Activated CD8-positive, alpha-beta memory T cell treated with anti-CD3 and anti-CD28 coated beads, Interleukin-2, amount 10 ng/mL, durations not matched to agents 7 days and 5 days (primary cell): ENCODE data around the gene LST1. TPM values are rescaled to one million over a fixed set of nuclear protein-coding genes. Genes with fewer than 3 reads are reported as not detected.
"Not testable (repeated sequence)": the region's sequence is repeated elsewhere in the genome, so short reads cannot be mapped to it uniquely, and the experiment has no call there.

Source experiments
- ATAC-seq: fragments of 150-1000 bp; cut with Tn5 transposase; one replicate; pipeline ENCODE4 v1.10.0; 2021; ENCODE audit warnings: moderate library complexity
- CTCF ChIA-PET: fragments of 350-600 bp; sonication (Branson Sonifier 250); formaldehyde crosslinking; loops from one replicate; lab custom pipeline; 2021; ENCODE audit warnings: antibody characterized with exemption; lab: Charles Lee
- DNase-seq: peaks from one replicate; pipeline ENCODE4 v3.0.0-alpha.2; 2020
- H3K27ac Mint-ChIP-seq: one replicate; pipeline ENCODE4 v1.8.0; 2021; ENCODE audit warnings: mild to moderate bottlenecking, mixed read lengths
- H3K27me3 Mint-ChIP-seq: one replicate; pipeline ENCODE4 v1.8.0; 2021; ENCODE audit warnings: mixed read lengths
- H3K36me3 Mint-ChIP-seq: one replicate; pipeline ENCODE4 v1.8.0; 2021; ENCODE audit warnings: mild to moderate bottlenecking, mixed read lengths
- H3K4me1 Mint-ChIP-seq: one replicate; pipeline ENCODE4 v1.8.0; 2021; ENCODE audit warnings: mixed read lengths
- H3K4me3 Mint-ChIP-seq: one replicate; pipeline ENCODE4 v1.8.0; 2021; ENCODE audit warnings: mild to moderate bottlenecking, moderate library complexity, mixed read lengths
- H3K9me3 Mint-ChIP-seq: one replicate; pipeline ENCODE4 v1.8.0; 2022; ENCODE audit warnings: low read depth, mixed read lengths
- total RNA-seq, 2 experiments: library from RNA; stranded (reverse); gene quantifications; one replicate each; pipeline ENCODE4 v1.2.3, GENCODE V29; 2021

The LST1 gene
- total RNA-seq, 2 experiments from 2014 or later: 71.6 to 109 TPM

DNA sequence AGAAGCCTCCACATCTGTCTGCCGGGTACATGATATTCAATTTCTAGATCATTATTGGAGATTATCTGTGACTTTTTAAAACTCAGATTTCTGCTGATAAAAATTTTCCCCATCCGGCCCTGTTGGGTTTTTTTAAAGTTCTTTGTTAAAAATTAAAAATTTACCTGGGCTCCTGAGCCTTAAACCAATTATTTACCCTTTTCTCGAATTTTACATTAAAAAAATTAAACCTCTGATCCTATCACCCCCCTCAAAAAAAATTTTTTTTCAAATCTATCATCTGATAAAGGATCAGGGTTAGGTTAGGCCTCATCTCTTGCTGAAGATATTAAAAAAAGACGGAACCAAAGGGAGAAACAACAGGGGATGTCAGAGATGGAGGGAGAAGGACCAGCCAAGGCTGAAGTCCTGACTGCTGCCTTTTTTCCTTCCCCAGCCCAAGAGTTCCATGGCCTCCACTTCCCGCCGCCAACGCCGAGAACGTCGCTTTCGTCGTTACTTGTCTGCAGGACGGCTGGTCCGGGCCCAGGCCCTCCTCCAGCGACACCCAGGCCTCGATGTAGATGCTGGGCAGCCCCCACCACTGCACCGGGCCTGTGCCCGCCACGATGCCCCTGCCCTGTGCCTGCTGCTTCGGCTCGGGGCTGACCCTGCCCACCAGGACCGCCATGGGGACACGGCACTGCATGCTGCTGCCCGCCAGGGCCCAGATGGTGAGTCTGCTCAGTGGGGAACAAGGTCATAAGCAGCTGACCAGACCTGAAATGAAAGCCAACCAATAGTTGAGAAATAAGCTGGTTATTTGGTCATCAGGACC is 38.1 kb upstream of the LST1 start:
- Mint-ChIP-seq H3K36me3 (peaks cover 14% of the 10 kb centered on the region), H3K27ac (peak overlapping the region; percentile 88), H3K4me1 (peaks cover 55% of the 10 kb centered on the region), H3K4me3 (peak overlapping the region; percentile 83), H3K27me3 (no peaks in the 10 kb centered on the region), H3K9me3 (no peaks in the 10 kb centered on the region)
- ATAC-seq: no peak
- no peak for DNase-seq
- CTCF ChIA-PET: interaction anchor here (1.2 to 16.9 kb wide), 10 partner anchors 21 to 191 kb away, joined by 3 to 952 read pairs (median 5); partner anchors contain the start of genes BAG6, LST1, LTA and LTB

DNA sequence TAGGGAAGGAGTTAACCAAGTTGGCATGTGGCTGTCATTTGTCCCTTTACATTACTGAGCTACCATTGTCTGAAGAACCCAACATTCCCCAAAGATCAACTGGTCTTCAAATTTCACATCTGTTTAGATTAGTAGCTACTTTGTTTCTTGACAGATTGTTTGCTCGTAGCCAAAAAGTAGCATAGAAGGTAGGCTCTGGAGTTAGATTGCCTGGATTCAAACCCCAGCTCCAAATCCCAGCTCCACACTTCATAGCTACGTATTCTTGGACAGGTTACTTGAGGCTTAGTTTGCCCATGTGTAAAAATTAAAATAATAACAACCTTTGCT is 37.6 kb upstream of the LST1 start:
- Mint-ChIP-seq H3K9me3 (no peaks in the 10 kb centered on the region), H3K27ac (peak overlapping the region; percentile 88), H3K4me3 (peak overlapping the region; percentile 83), H3K4me1 (peaks cover 49% of the 10 kb centered on the region), H3K27me3 (no peaks in the 10 kb centered on the region), H3K36me3 (peaks cover 16% of the 10 kb centered on the region)
- CTCF ChIA-PET: interaction anchor here (1.2 to 16.9 kb wide), 8 partner anchors 20 to 190 kb away, joined by 3 to 952 read pairs (median 4); partner anchors contain the start of genes LST1, LTA, LTB and NCR3
- DNase-seq (no peak), ATAC-seq (no peak)

DNA sequence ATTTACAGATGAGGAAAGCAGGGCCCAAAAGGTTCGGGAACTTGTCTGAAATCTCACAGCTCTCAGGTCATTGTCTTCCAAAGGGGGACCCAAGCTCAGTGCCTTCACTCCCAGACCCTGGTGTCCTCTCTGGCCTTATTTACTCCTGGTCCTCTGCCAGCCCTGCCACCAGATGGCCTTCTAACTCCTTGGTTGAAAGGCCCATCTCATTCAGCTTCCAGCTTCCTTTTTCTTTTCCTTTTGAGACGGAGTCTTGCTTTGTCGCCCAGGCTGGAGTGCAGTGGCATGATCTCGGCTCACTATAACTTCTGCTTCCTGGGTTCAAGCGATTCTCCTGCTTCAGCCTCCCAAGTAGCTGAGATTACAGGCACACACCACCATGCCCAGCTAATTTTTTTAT is 34.7 kb upstream of the LST1 start:
- H3K27me3 Mint-ChIP-seq, H3K9me3 Mint-ChIP-seq, H3K4me3 Mint-ChIP-seq, H3K27ac Mint-ChIP-seq, ATAC-seq: not testable (repeated sequence)
- peak; percentile 75 for DNase-seq
- Mint-ChIP-seq H3K4me1 (peaks cover 51% of the 10 kb centered on the region), H3K36me3 (peaks cover 19% of the 10 kb centered on the region)
- CTCF ChIA-PET: interaction anchor here (0.7 to 16.9 kb wide), 17 partner anchors 10 to 313 kb away, joined by 3 to 952 read pairs (median 6); partner anchors contain the start of genes DDX39B, LST1, LTA and LTB

DNA sequence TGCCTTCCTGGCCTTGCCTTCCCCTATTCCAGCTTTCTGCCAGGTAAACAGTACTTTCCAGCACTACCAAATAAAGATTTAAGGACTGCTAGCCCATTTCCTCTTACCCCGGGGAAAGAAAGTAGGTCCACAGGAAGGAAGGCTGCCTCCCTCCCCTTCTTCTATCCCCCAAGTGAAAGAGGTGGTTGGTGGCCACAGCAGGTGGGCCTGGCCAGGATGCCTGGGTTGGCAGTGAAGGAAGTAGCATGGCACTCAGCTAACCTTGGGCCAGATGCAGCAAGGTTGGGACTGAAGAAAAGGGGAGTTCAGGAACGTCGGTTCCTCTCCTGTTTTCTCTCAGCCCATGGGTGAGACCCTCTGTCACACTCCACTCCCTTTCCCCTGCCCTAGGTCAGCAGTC is 29.8 kb upstream of the LST1 start:
- Mint-ChIP-seq H3K9me3 (no peaks in the 10 kb centered on the region), H3K36me3 (peaks cover 30% of the 10 kb centered on the region), H3K27me3 (peaks cover 4% of the 10 kb centered on the region), H3K27ac (no peak overlapping the region), H3K4me3 (no peak overlapping the region), H3K4me1 (peaks cover 58% of the 10 kb centered on the region)
- ATAC-seq (no peak), DNase-seq (no peak)
- CTCF ChIA-PET: interaction anchor here (1.0 to 12.1 kb wide), 4 partner anchors 14 to 64 kb away, joined by 4 to 189 read pairs (median 66); partner anchors contain the start of genes LST1, LTB, NCR3 and TNF

DNA sequence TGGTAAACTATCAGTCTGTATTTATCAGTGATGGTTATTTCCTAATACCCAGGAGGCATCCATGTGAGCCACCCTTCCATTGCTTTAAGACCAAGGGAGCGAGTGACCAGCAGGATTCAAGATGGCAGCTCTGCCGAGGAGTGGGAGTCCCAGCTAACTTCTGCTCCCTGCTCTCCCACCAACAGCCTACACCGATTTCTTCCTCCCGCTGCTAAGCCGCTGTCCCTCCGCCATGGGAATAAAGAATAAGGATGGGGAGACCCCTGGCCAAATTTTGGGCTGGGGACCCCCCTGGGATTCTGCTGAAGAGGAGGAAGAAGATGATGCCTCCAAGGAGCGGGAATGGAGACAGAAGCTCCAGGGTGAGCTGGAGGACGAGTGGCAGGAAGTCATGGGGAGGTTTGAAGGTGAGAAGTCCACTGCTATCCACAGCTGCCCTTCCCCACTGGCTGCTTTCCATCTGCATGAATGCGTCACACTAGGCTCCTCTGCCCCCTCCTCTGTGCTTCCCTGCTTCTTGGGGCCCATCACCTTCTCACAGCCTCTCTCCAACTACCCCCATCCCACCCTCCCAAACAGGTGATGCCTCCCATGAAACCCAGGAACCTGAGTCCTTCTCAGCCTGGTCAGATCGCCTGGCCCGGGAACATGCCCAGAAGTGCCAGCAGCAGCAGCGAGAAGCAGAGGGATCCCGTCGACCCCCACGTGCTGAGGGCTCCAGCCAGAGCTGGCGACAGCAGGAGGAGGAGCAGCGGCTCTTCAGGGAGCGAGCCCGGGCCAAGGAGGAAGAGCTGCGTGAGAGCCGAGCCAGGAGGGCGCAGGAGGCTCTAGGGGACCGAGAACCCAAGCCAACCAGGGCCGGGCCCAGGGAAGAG is 28.4 kb upstream of the LST1 start:
- no peak overlapping the region for H3K27ac Mint-ChIP-seq
- ATAC-seq: no peak
- no peak for DNase-seq
- peaks cover 60% of the 10 kb centered on the region for H3K4me1 Mint-ChIP-seq
- H3K4me3 Mint-ChIP-seq: no peak overlapping the region
- no peaks in the 10 kb centered on the region for H3K9me3 Mint-ChIP-seq
- peaks cover 13% of the 10 kb centered on the region for H3K27me3 Mint-ChIP-seq
- CTCF ChIA-PET: interaction anchor here (3.0 to 12.1 kb wide), 3 partner anchors 11 to 38 kb away, joined by 16 to 189 read pairs (median 128); partner anchors contain the start of genes LST1, LTB, NCR3 and TNF
- H3K36me3 Mint-ChIP-seq: peaks cover 29% of the 10 kb centered on the region

DNA sequence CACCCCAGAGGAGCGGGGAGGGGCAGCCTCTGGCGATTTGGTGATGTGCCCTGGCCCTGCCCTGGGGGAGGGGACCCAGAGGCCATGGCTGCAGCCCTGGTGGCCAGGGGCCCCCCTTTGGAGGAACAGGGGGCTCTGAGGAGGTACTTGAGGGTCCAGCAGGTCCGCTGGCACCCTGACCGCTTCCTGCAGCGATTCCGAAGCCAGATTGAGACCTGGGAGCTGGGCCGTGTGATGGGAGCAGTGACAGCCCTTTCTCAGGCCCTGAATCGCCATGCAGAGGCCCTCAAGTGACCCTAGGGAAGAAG is 27.8 kb upstream of the LST1 start:
- no peaks in the 10 kb centered on the region for H3K9me3 Mint-ChIP-seq
- H3K36me3 Mint-ChIP-seq: peaks cover 32% of the 10 kb centered on the region
- H3K4me1 Mint-ChIP-seq: peaks cover 60% of the 10 kb centered on the region
- DNase-seq (no peak), ATAC-seq (no peak)
- H3K27me3 Mint-ChIP-seq: peaks cover 18% of the 10 kb centered on the region
- CTCF ChIA-PET: interaction anchor here (1.0 to 12.1 kb wide), 5 partner anchors 9 to 37 kb away, joined by 3 to 189 read pairs (median 21); partner anchors contain the start of genes LST1, LTA, LTB and NCR3
- H3K4me3 Mint-ChIP-seq: peak overlapping the region; percentile 53
- no peak overlapping the region for H3K27ac Mint-ChIP-seq

DNA sequence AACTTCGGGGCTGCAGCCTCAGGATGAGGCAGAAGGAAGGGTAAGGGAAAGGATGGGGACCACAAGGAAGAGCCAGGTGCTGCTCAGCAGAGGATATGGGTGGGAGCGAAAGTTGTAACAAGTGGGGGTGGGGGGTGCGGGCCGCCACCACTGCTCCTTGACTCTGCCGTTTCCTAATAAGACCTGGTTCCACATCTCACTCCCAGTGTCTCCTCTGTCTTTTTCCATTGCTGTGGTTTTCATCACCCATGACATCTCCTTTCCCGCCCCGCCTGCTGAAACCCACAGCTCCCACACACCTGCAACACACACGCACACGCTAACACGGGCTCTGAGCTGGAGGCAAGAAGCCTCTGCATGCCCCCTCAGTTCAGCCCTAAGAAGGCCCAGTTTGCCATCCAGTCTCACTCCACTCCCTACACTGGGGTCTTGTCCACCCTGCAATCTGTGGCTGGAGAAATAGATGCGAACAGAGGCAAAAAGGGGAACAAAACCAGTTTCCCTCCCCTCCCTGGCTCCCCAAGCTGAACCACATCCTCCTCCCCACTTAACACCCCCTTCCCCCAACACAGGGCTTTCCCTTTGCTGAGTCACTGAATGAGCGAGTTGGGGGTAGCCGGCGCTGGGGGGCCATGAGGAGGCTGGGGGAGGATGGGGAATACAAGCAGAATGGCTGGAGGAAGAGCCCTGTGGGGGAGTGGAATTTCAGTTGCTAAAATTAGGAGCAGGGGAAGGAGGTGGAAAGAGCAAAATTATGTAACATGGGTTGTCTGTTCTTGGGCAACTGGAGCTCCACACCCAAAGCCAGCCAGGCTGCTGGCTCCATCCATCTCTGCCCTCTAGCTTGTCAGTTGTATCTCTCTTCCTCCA is 27.2 kb upstream of the LST1 start:
- Mint-ChIP-seq H3K4me3 (peak overlapping the region; percentile 53), H3K36me3 (peaks cover 35% of the 10 kb centered on the region), H3K9me3 (no peaks in the 10 kb centered on the region), H3K27ac (peak overlapping the region; percentile 82), H3K4me1 (peaks cover 62% of the 10 kb centered on the region), H3K27me3 (peaks cover 24% of the 10 kb centered on the region)
- peak; percentile 80 for DNase-seq
- peak; percentile 56 for ATAC-seq
- CTCF ChIA-PET: interaction anchor here (1.0 to 12.1 kb wide), 5 partner anchors 9 to 37 kb away, joined by 3 to 189 read pairs (median 21); partner anchors contain the start of genes LST1, LTA, LTB and NCR3

DNA sequence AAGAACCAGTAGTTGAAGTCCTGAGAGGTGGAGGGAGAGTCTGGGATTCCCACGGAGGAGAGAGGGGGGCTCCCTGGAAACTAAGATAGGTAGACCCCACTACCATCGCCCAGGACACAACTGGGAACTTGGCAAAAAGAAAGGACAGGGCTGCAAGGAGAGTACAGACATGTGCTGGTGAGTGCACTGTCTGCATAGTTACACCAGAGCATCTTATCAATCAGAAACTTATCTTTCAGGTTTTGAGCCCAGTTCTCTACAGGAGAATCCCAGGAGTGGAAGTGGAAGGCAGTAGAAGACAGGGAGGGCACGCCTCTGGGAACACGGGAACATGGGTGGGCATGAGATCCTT is 26.5 kb upstream of the LST1 start:
- Mint-ChIP-seq H3K27me3 (peaks cover 27% of the 10 kb centered on the region), H3K4me3 (peak overlapping the region; percentile 26), H3K4me1 (peaks cover 63% of the 10 kb centered on the region), H3K9me3 (no peaks in the 10 kb centered on the region), H3K27ac (peak overlapping the region; percentile 82), H3K36me3 (peaks cover 35% of the 10 kb centered on the region)
- peak; percentile 52 for ATAC-seq
- DNase-seq: no peak
- CTCF ChIA-PET: interaction anchor here (3.0 to 12.1 kb wide), 5 partner anchors 9 to 36 kb away, joined by 16 to 189 read pairs (median 34); partner anchors contain the start of genes LST1, LTA, LTB and NCR3

DNA sequence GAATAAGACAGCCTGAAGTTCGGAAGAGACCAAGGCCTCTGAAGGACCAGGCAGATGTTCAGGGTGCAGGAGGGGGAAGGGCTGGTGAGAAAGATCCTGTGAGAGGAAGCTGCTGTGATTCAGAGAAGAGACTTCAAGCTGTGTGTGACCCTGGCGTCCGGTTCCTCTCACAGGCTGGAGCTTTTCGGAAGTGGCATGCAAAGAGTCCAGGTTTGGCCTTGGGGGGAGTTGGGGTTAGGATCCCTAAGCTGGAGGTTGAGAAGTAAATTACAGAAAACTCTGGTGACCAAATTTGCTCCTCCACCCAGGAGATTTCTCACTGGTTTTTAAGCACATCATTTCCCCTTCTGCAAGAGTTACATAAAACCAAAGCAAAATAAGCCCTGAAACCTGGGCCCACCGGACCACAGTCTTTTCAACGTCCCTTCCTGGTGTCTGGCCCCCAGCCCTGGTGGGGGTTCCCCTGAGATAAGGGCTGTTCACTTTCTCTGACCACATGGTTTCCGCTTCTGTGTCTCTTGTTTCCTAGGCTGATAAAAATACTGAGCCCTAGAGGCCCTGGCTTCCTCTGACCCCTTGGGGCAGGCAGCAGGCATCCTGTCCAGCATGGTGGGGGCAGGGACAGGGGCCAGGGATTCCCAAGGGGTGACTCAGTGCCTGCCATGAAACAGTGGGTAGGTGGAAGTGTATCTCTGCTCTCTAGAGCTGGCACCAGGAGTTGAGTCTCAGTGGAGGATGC is 25.9 kb upstream of the LST1 start:
- ATAC-seq (peak; percentile 77), DNase-seq (peak; percentile 79)
- Mint-ChIP-seq H3K4me1 (peaks cover 61% of the 10 kb centered on the region), H3K27me3 (peaks cover 33% of the 10 kb centered on the region), H3K9me3 (no peaks in the 10 kb centered on the region), H3K4me3 (peak overlapping the region; percentile 26), H3K36me3 (peaks cover 37% of the 10 kb centered on the region), H3K27ac (peak overlapping the region; percentile 82)
- CTCF ChIA-PET: interaction anchor here (3.0 to 12.1 kb wide), 5 partner anchors 8 to 35 kb away, joined by 16 to 189 read pairs (median 34); partner anchors contain the start of genes LST1, LTA, LTB and NCR3

DNA sequence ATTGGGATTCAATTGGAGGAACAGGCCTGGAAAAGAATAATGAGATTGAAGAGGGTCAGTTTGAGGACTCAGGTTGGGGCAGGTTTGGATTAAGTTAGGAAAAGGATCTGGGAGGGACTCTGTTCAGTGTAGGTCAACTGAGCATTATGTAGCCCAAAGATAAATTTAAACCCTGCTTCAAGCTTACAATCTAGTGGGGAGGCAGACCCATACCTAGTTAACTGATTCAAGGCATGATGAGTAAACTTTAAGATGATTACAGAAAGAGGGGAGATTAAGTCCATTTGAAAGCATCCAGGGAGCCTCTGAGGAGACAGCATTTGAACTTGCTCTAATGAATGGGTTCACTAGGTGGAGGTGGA is 25.4 kb upstream of the LST1 start:
- Mint-ChIP-seq H3K4me3 (peak overlapping the region; percentile 26), H3K27me3 (peaks cover 38% of the 10 kb centered on the region), H3K36me3 (peaks cover 41% of the 10 kb centered on the region), H3K4me1 (peaks cover 63% of the 10 kb centered on the region), H3K27ac (peak overlapping the region; percentile 82), H3K9me3 (no peaks in the 10 kb centered on the region)
- DNase-seq: no peak
- CTCF ChIA-PET: interaction anchor here (3.0 to 12.1 kb wide), 5 partner anchors 8 to 35 kb away, joined by 16 to 189 read pairs (median 34); partner anchors contain the start of genes LST1, LTA, LTB and NCR3
- ATAC-seq: no peak

DNA sequence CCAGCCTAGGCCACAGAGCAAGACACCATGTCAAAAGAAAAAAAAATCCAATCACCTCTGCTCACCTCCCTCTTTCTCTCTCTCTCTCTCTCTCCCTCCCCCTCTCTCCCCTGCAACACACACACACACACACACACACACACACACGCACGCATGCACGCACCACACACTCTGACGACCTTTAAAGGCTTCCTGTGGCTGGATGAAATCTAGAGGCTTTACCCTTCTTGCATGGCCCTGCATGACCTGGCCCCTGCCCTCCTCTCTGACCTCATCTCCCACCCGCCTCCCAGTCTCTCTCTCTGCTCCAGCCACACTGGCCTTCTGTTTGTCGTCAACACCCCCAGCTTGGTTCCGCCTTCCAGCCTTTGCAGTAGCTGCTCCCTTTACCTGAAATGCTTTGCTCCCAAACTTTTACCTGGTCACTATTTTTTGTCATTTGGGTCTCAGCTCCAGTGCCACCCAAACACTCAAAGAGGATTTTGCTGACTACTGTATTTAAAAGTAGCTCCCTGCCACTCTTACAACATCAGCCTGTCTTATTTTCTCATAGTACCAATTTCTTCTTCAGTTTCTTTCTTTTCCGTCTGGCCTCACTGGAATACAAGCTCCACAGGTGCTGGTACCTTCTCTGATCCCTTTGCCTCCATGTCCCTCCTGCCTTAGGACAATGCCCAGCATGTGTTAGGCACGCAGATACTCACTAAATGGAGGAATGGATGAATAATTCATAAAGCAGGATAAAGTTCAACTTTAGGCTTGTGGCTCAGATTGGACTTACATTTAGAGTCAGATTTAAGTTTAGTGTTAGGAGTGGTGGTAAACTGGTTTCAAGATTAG is 18.3 kb upstream of the LST1 start:
- no peak for ATAC-seq
- CTCF ChIA-PET: interaction anchor here (0.7 to 7.6 kb wide), 9 partner anchors 8 to 73 kb away, joined by 3 to 96 read pairs (median 16); partner anchors contain the start of genes DDX39B, LTB and NCR3
- peaks cover 56% of the 10 kb centered on the region for H3K27me3 Mint-ChIP-seq
- peaks cover 18% of the 10 kb centered on the region for H3K36me3 Mint-ChIP-seq
- H3K27ac Mint-ChIP-seq: peak overlapping the region; percentile 67
- DNase-seq: no peak
- H3K4me3 Mint-ChIP-seq: no peak overlapping the region
- peaks cover 55% of the 10 kb centered on the region for H3K4me1 Mint-ChIP-seq
- H3K9me3 Mint-ChIP-seq: no peaks in the 10 kb centered on the region
